Measurements from ENCODE around the gene TUFM. TPM values are rescaled to one million over a fixed set of nuclear protein-coding genes. Genes with fewer than 3 reads are reported as not detected.
"Not testable (repeated sequence)": the region's sequence is repeated elsewhere in the genome, so short reads cannot be mapped to it uniquely, and the experiment has no call there.

Gene TUFM
- total RNA-seq, 1 experiment from 2014 or later: 361 TPM

DNA sequence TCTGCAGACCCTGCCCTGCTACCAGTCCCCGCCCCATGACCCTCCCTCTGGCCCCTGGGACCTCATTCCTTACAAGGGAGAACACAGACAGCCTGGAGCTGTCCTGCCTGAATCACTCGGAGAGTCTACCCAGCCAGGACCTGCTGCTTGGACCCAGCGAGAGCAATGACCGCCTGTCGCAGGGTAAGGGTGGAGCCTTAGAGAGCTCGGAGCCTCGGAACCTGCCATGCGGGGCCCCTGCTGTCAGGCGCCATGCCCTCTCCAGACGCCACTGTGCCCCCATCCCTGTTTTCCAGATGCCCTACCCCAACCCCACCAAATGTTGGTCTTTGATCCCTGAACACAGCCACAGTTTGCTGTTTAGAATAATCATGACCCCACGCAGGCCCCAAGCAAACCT lies 23.1 kb upstream of the TUFM start (continued):
- TF ChIP-seq, protein P1, sequence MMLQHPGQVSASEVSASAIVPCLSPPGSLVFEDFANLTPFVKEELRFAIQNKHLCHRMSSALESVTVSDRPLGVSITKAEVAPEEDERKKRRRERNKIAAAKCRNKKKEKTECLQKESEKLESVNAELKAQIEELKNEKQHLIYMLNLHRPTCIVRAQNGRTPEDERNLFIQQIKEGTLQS (IDR thresholded peaks at IDR 0.05): no peak
- no peak for TF ChIP-seq ELF1 (IDR thresholded peaks at IDR 0.05; ENCODE audit: borderline replicate concordance, low read depth)

DNA sequence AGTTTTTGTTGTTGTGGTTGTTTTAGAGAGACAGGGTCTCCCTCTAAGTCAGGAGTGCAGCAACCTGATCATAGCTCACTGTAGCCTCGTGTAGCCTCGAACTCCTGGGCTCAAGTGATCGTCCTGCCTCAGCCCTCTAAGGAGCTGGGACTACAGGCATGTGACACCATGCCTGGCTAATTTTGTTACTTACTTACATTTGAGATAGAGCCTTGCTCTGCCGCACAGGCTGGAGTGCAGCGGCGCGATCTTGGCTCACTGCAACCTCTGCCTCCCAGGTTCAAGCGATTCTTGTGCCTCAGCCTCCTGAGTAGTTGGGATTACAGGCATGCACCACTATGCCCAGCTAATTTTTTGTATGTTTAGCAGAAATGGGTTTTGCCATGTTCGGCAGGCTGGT lies 21.5 kb upstream of the TUFM start:
- H2AFZ ChIP-seq (ENCODE audit: low read depth, low read length, poor library complexity, severe bottlenecking); H3K9me3 ChIP-seq (ENCODE audit: control insufficient read depth in 1 of 2, insufficient read depth in 1 of 2, low read depth in 1 of 2, low read length in 2 of 2); CTCF ChIA-PET; DNase-seq (ENCODE audit: low read depth, low spot score); BruUV-seq (replicated peaks); H3K9ac ChIP-seq (ENCODE audit: low read length); H3K4me2 ChIP-seq (ENCODE audit: low read length); H3K27me3 ChIP-seq (ENCODE audit: insufficient read depth, low read length); ATAC-seq; POLR2A ChIA-PET; H3K4me3 ChIP-seq (replicated peaks in 1 of 2; ENCODE audit: low read depth in 1 of 2, low read length in 2 of 2); intact Hi-C loops (cut with micrococcal nuclease); H3K27ac ChIP-seq (ENCODE audit: low read depth, low read length); RAD21 ChIA-PET (ENCODE audit: low non-redundant PET in 1 of 2, low total read pairs in 2 of 2, uncharacterized antibody in 2 of 2, unreplicated experiment in 2 of 2); H4K20me1 ChIP-seq (ENCODE audit: insufficient read depth); H3K9me2 ChIP-seq (ENCODE audit: insufficient read depth): not testable (repeated sequence)
- peaks cover 9 to 13% of the 10 kb centered on the region in 2 experiments; a peak in 3 of 4 replicates for H3K4me1 ChIP-seq (ENCODE audit: control insufficient read depth in 1 of 2, insufficient read depth in 2 of 2, low read length in 2 of 2)
- H3K36me3 ChIP-seq (ENCODE audit: control insufficient read depth in 1 of 2, insufficient read depth in 2 of 2, low read length in 2 of 2): peaks cover 21 to 25% of the 10 kb centered on the region in 2 experiments
- peaks cover 42% of the 10 kb centered on the region for H3K79me2 ChIP-seq (ENCODE audit: insufficient read depth, low read length)

DNA sequence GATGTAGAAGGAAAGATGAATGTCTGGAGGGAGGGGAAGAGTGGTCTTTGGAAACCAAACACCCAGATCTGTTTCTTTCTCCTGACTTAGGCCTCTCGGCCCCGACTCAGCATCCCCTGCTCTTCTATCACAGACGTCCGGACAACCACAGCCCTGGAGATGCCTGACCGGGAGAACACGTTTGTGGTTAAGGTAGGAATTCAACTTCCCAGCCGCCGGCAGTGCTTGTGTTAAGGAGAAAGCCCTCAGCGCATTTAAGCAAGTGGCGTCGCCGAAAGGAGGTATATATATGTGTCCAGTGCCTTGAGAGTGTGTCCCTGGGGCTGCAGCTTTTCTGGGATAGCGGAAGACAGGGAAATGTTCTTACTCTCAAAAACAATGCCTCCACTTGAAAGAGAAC lies 21.1 kb upstream of the TUFM start:
- ATAC-seq (no peak), DNase-seq (ENCODE audit: low read depth, low spot score) (no peak)
- no peak overlapping the region for H3K4me2 ChIP-seq (ENCODE audit: low read length)
- peaks cover 21 to 22% of the 10 kb centered on the region in 2 experiments for H3K36me3 ChIP-seq (ENCODE audit: control insufficient read depth in 1 of 2, insufficient read depth in 2 of 2, low read length in 2 of 2)
- H3K27ac ChIP-seq (ENCODE audit: low read depth, low read length): no peak overlapping the region
- no peak overlapping the region for H3K9ac ChIP-seq (ENCODE audit: low read length)
- intact Hi-C loops (cut with micrococcal nuclease): no loop called here
- H3K9me3 ChIP-seq (ENCODE audit: control insufficient read depth in 1 of 2, insufficient read depth in 1 of 2, low read depth in 1 of 2, low read length in 2 of 2): no peaks in the 10 kb centered on the region
- H3K9me2 ChIP-seq (ENCODE audit: insufficient read depth): no peaks in the 10 kb centered on the region
- CTCF ChIA-PET: no interaction called here
- H3K4me1 ChIP-seq (ENCODE audit: control insufficient read depth in 1 of 2, insufficient read depth in 2 of 2, low read length in 2 of 2): peaks cover 9 to 14% of the 10 kb centered on the region in 2 experiments; a peak in 3 of 4 replicates
- no peak for TF ChIP-seq JUND (IDR thresholded peaks at IDR 0.05)
- H3K79me2 ChIP-seq (ENCODE audit: insufficient read depth, low read length): peaks cover 46% of the 10 kb centered on the region
- RAD21 ChIA-PET (ENCODE audit: low non-redundant PET in 1 of 2, low total read pairs in 2 of 2, uncharacterized antibody in 2 of 2, unreplicated experiment in 2 of 2): no interaction called here
- no peaks in the 10 kb centered on the region for H4K20me1 ChIP-seq (ENCODE audit: insufficient read depth)
- BruUV-seq (replicated peaks): no TSS peak
- no peak overlapping the region for H3K4me3 ChIP-seq (replicated peaks in 1 of 2; ENCODE audit: low read depth in 1 of 2, low read length in 2 of 2)
- H3K27me3 ChIP-seq (ENCODE audit: insufficient read depth, low read length): no peaks in the 10 kb centered on the region
- POLR2A ChIA-PET: no interaction called here
- no peak overlapping the region for H2AFZ ChIP-seq (ENCODE audit: low read depth, low read length, poor library complexity, severe bottlenecking)

Data from HCT116 (cell line).